Measurements from ENCODE around the gene ATF3.

The ATF3 gene

GRCh38 chr1:212611000-212611948 lies 2.7 kb downstream of the ATF3 start:
- DNase-seq (ENCODE audit: low read depth, low spot score) = no peak
- TF ChIP-seq CTCF (IDR thresholded peaks at IDR 0.05; ENCODE audit: low read depth, low read length) = no peak

GRCh38 chr1:212612041-212612961 lies 3.7 kb downstream of the ATF3 start:
- no peak for TF ChIP-seq CTCF (IDR thresholded peaks at IDR 0.05; ENCODE audit: low read depth, low read length)
- in situ Hi-C loops (cut with HindIII; ENCODE audit: low sequenced_read_pairs) = no loop called here
- DNase-seq (ENCODE audit: low read depth, low spot score) = no peak
- no peak overlapping the region for H3K4me3 ChIP-seq (ENCODE audit: low read depth, low read length)

More at GRCh38 chr1:212611000-212611948, 2.7 kb downstream of the ATF3 start:
- in situ Hi-C loops (cut with HindIII; ENCODE audit: low sequenced_read_pairs) = no loop called here
- no peak overlapping the region for H3K4me3 ChIP-seq (ENCODE audit: low read depth, low read length)

GRCh38 chr1:212613440-212614335 lies 5.1 kb downstream of the ATF3 start:
- no peak for DNase-seq (ENCODE audit: low read depth, low spot score)
- in situ Hi-C loops (cut with HindIII; ENCODE audit: low sequenced_read_pairs) = no loop called here
- H3K4me3 ChIP-seq (ENCODE audit: low read depth, low read length) = no peak overlapping the region
- no peak for TF ChIP-seq CTCF (IDR thresholded peaks at IDR 0.05; ENCODE audit: low read depth, low read length)

- in situ Hi-C loops (cut with HindIII; ENCODE audit: low sequenced_read_pairs) = no loop called here
- DNase-seq (ENCODE audit: low read depth, low spot score) = no peak
- TF ChIP-seq CTCF (IDR thresholded peaks at IDR 0.05; ENCODE audit: low read depth, low read length) = no peak
- no peak overlapping the region for H3K4me3 ChIP-seq (ENCODE audit: low read depth, low read length)
Observed at GRCh38 chr1:212614453-212615200, 6.1 kb downstream of the ATF3 start.

- no peak for TF ChIP-seq CTCF (IDR thresholded peaks at IDR 0.05; ENCODE audit: low read depth, low read length)
- no peak for DNase-seq (ENCODE audit: low read depth, low spot score)
- in situ Hi-C loops (cut with HindIII; ENCODE audit: low sequenced_read_pairs) = no loop called here
- H3K4me3 ChIP-seq (ENCODE audit: low read depth, low read length) = no peak overlapping the region
Observed at GRCh38 chr1:212615201-212615470, 6.6 kb downstream of the ATF3 start.
